AG04450 (cell line): ENCODE data around the gene TMEM115. TPM values are rescaled to one million over a fixed set of nuclear protein-coding genes. Genes with fewer than 3 reads are reported as not detected.

Source experiments
- CTCF ChIA-PET: fragments of 300-600, 350-600 bp; formaldehyde crosslinking; extraction: SDS; loops from one replicate; lab custom pipeline; 2022; ENCODE audit warnings: antibody characterized with exemption, inconsistent platforms; lab: Charles Lee
- POLR2A ChIA-PET: fragments of 350-600 bp; formaldehyde crosslinking; extraction: SDS; loops from one replicate; lab custom pipeline; 2021; ENCODE audit warnings: antibody characterized with exemption, inconsistent platforms; lab: Yijun Ruan, JAX
- DNase-seq: peaks from one replicate; pipeline ENCODE4 v3.0.0-alpha.2; 2011; ENCODE audit warnings: low read depth, low spot score
- H3K27ac ChIP-seq: one replicate; pipeline ENCODE4 v1.5.1; 2012; ENCODE audit warnings: low read depth, low read length, control low read depth
- H3K27me3 ChIP-seq: one replicate; pipeline ENCODE4 v1.6.0; 2012; ENCODE audit warnings: low read length; ENCODE audit not compliant: control insufficient read depth, insufficient read depth
- H3K4me3 ChIP-seq: 2 replicates; pipeline ENCODE4 v1.5.1; 2011; ENCODE audit warnings: mild to moderate bottlenecking, low read depth, low read length, control low read depth
- H3K9me3 ChIP-seq: 2 replicates; pipeline ENCODE4 v1.5.1; 2012; ENCODE audit warnings: low read length; ENCODE audit not compliant: control insufficient read depth, insufficient read depth
- CTCF ChIP-seq: IDR thresholded peaks from 2 replicates; pipeline ENCODE4 v1.5.1; 2011; ENCODE audit warnings: low read depth, low read length, control low read depth, inconsistent platforms
- polyA plus RNA-seq: library from polyadenylated mRNA; depleted of rRNA; stranded (reverse); fragments of >200 nt; gene quantifications from 2 replicates; pipeline ENCODE4 v1.2.3, GENCODE V29; 2011

The TMEM115 gene
- polyA plus RNA-seq, 1 experiment: 26.6 TPM

- Histone ChIP-seq H3K9me3 (peaks cover under 1% of the 10 kb centered on the region; the same call in 1 of the 2 replicates), H3K27ac (no peak overlapping the region), H3K4me3 (no peak overlapping the region), H3K27me3 (peaks cover 45% of the 10 kb centered on the region)
- ChIA-PET CTCF (interaction anchor here (0.6 to 2.0 kb wide), 3 partner anchors 169 to 179 kb away, joined by 3 to 10 read pairs (median 3); no protein-coding TSS in a partner anchor), POLR2A (no interaction called here)
- peak; percentile 21; the same call in 1 of the 2 replicates for TF ChIP-seq CTCF
- DNase-seq: no peak
Measured at GRCh38 chr3:50370594-50370993, 11.3 kb upstream of the TMEM115 start.

GRCh38 chr3:50369012-50369670, 9.8 kb upstream of the TMEM115 start:
- CTCF ChIA-PET: no interaction called here
- H3K27ac ChIP-seq: no peak overlapping the region
- peaks cover 37% of the 10 kb centered on the region for H3K27me3 ChIP-seq
- H3K4me3 ChIP-seq: no peak overlapping the region
- no peak for TF ChIP-seq CTCF
- no peak for DNase-seq
- peaks cover 3% of the 10 kb centered on the region; the same call in 1 of the 2 replicates for H3K9me3 ChIP-seq
- POLR2A ChIA-PET: no interaction called here

GRCh38 chr3:50365842-50366220, 6.5 kb upstream of the TMEM115 start:
- Histone ChIP-seq H3K4me3 (no peak overlapping the region), H3K27ac (no peak overlapping the region), H3K27me3 (peaks cover 18% of the 10 kb centered on the region), H3K9me3 (peaks cover 3% of the 10 kb centered on the region; the same call in 1 of the 2 replicates)
- POLR2A ChIA-PET: no interaction called here
- CTCF ChIA-PET: interaction anchor here (1.0 to 1.6 kb wide), 2 partner anchors 176 to 184 kb away, joined by 4 to 5 read pairs; no protein-coding TSS in a partner anchor
- TF ChIP-seq CTCF: no peak
- DNase-seq: no peak

GRCh38 chr3:50365080-50365841, 5.9 kb upstream of the TMEM115 start:
- H3K9me3 ChIP-seq: peaks cover 3% of the 10 kb centered on the region; the same call in 1 of the 2 replicates
- peak overlapping the region; percentile 60 for H3K4me3 ChIP-seq
- ChIA-PET CTCF (interaction anchor here (0.7 to 1.6 kb wide), 3 partner anchors 177 to 185 kb away, joined by 4 to 7 read pairs (median 5); no protein-coding TSS in a partner anchor), POLR2A (interaction anchor here (1.1 kb wide), 1 partner anchor 28 kb away, joined by 4 read pairs; no protein-coding TSS in a partner anchor)
- peak; percentile 20 for DNase-seq
- no peak for TF ChIP-seq CTCF
- peaks cover 18% of the 10 kb centered on the region for H3K27me3 ChIP-seq
- no peak overlapping the region for H3K27ac ChIP-seq
